HG02938 (cell line): ENCODE data around the gene ZNF211.

Source experiments
- ATAC-seq: cut with Tn5 transposase; IDR thresholded peaks from one replicate; pipeline ENCODE4 v1.9.1; 2021; ENCODE audit warnings: mild to moderate bottlenecking, moderate library complexity; ENCODE audit not compliant: unreplicated experiment

ZNF211 gene

DNA sequence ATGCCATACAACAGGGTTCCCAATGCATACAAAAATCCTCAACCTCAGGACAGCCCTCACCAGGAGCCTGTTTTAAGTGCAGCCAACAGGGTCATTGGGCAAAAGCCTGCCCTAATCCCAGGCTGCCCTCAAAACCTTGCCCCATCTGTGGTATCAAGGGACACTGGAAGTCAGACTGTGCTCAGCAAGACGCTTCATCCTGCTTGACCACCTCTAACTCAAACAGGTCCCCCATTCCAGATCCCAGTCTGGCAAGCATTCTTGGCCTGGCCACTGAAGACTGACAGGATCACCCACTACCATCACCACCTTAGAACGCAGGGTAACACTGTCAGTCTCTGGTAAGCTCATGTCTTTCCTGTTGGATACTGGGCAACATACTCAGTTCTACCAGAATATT is 20.7 kb downstream of the ZNF211 start:
- no peak for ATAC-seq

DNA sequence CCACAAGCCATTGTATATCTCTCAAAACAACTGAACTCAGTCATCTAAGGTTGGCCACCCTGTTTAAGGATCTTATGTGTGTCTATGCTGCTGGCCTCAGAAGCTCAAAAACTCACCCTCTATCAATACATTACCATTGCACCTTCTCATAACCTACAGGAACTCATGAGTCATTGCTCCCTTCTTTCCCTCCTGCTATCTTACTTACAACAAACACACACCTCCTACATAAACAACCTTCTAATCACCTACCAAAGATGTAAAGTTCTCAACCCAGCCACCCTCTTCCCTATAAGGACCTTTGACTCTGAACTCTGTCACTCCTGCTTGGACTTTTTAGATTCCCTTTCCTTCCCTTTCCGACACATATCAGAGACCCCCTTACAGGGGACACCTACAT is 22.5 kb downstream of the ZNF211 start:
- ATAC-seq: no peak

- ATAC-seq: no peak
These were observed 23.4 kb downstream of the ZNF211 start for GRCh38 chr19:57656346-57656745.

DNA sequence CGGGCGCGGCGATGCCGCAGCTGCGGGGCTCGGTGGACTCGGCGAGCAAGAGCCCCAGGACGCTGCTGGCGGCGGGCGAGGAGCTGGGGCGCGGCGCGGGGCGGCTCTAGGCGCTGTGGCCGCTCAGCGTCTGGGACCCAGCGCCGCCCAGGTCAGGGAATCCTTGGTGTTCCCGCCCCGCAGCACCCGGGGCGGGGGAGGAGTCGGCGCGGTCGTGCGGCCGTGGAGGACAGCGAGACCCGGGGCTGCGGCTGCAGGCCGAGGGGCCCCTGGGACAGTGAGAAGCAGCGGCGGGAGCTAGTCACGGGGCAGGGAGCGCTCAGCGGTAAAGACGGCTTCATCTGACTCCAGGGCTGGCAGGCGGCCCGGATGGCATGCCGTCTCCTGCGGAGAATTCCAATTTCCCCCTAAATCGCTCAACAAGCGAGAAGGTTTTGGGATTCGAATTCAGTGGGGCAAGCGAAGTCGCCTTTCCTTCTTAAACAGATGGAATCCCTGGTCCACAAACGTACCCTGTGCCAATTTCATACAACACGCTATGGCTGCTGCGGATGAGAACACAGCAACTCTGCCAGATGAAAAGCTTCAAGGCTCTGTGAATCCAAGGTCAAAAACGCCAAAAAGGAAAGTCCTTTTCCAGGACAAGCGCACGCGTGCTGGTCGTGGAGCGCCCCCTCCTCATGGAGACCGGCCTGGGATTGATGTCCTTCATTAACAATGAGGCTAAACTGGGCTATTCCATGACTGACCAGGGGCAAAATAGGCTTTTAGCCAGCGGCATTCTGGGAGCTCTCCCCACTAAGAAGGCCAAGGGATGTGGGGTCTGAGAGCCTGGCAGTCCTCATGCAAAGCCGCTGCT is 31.5 kb downstream of the ZNF211 start:
- ATAC-seq: no peak

DNA sequence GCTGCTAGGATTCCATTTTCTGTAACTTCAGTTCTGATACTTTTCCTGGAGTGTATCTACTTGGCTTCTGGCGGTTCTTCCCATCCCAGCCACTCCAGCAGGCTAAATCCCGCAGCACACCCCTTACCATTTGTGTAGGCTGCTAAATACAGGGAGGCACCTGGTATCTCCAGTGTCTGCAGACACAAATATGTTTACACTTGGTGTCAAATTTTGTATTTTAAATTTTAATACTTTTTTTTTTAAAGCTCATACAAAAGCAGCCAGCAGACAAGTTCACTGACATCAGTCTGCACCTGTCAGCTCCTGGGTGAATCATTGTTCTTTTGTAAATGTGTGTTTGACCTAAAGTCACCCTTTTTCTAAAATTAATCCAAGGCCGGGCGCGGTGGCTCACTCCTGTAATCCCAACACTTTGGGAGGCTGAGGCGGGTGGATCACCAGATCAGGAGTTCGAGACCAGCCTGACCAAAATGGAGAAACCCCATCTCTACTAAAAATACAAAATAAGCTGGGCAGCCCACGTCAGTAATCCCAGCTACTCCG is 32.4 kb downstream of the ZNF211 start:
- ATAC-seq: no peak

- ATAC-seq: no peak
These were observed 34.3 kb downstream of the ZNF211 start for GRCh38 chr19:57667228-57667627.

DNA sequence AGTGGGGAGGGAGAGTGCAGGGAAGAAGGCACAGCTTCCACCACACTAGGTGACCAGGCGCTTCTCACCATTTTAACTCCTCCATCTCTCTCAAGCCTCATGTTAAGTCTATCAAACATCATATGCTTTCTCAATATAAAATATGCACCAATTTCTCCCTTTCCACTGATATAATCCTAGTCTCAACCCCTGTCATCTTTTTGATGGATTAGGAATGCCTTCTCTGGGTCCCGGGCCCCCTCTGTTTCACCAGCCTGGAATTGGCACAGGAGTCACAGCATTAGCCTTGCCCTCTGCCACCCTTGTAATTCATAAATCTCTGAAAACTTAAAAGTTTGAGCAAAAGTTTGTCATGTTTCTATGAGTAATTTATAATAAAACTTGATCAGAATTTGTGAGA is 35.7 kb downstream of the ZNF211 start, which contains the start of gene ZSCAN4:
Gene ZSCAN4 (plus strand): TSS at position 301 of the 400 bp plus-strand sequence. CDS start 7,211 bp downstream, outside the sequence.
- no peak for ATAC-seq

DNA sequence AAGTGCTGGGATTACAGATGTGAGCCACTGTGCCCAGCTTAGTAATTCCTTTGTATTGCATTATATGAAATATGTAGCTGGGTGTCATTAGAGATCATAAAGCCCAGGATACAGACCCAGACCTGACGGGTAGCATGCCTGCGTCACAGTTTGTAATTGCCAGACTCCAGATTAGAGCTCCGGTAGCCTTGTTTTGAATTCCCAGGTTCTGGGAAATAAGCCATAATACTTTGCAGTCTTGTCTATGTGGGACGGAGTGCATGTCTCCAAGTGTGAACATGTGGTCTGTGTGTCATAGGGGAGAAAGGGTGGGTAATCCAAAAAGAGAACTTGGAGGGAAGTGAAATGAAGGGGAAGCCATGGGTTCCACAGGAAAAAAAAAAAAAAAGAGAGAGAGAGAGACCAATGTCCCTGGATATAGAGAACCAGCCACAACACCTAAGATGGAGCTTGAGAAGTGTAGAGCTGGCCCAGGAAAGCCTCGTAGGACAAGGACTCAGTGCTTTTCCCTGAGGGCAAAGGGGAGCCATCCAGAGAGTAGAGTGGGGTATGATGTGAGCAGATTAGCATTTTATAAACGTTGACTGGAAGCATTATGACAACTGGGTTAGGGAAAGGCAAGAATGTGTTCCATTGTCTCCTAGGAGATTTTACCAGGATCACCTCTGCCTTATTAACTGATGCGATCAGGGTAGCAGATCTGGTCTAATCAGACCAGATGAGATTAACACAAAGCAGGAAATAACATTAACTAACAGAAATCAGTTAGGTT is 38.3 kb downstream of the ZNF211 start:
- no peak for ATAC-seq

GRCh38 chr19:57672466-57672865 is 39.5 kb downstream of the ZNF211 start:
- ATAC-seq: no peak

GRCh38 chr19:57675881-57676280 is 42.9 kb downstream of the ZNF211 start:
- ATAC-seq: no peak

GRCh38 chr19:57682226-57682766 is 49.3 kb downstream of the ZNF211 start:
- ATAC-seq: no peak

GRCh38 chr19:57686727-57687126 is 53.8 kb downstream of the ZNF211 start:
- ATAC-seq: no peak

- no peak for ATAC-seq
These were observed 54.5 kb downstream of the ZNF211 start for GRCh38 chr19:57687363-57688010.

DNA sequence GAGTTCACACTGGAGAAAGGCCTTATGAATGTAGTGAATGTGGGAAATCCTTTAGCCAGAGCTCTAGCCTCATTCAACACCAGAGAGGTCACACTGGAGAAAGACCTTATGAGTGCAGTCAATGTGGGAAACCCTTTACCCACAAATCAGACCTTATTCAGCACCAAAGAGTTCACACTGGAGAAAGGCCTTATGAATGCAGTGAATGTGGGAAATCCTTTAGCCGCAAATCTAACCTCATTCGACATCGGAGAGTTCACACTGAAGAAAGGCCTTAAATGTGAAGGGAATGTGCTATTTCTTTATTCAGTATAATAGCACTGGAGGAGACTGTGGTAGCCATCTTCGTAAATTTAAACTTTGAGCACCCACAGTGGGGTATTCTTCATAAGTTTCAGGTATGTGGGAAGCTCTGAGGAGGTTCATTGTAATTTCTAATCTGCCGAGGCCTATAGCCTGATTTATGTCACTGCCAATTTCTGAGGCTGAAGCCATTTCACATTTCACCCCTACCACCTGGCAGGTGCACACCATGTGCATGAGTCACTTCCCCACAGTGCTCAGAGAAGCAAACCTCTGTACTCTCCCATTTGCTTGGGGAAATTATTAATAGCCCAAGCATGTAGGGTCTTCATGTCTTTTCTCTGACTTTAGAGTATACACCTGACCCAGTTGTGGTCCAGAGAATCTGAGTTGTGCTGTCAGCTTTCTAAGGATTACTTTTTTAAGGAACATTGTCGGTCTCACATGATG is 55.2 kb downstream of the ZNF211 start:
- ATAC-seq: no peak

DNA sequence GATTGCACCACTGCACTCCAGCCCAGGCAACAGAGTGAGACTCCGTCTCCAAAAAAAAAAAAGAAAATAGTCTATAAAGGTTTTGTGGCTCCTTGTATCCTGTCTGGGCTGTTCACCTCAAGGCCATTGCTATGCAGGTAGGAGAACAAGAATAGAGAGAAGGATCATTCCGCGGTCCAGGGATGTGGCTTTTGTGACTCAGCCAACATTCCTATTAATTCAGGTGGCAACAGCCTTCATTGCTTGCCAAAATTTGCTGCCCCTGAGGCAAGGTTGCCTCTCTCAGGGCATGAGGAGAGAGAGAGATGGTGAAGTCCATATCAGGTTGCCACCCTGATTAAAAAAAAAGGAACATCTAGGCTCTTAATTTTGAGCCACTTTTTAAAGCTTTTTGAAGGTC is 56.8 kb downstream of the ZNF211 start:
- no peak for ATAC-seq
